Pancreas (tissue), 10 donors: ENCODE results near the gene NGDN. TPM values are rescaled to one million over a fixed set of nuclear protein-coding genes. Genes with fewer than 3 reads are reported as not detected.

Experiments
- ATAC-seq, 4 donors: fragments of 200-7000 bp; cut with Tn5 transposase; one replicate each; pipeline versions ENCODE4 v1.8.0 to v1.9.1; 2020; ENCODE audit warnings: mild to moderate bottlenecking in 4 of 4, moderate library complexity in 4 of 4
- DNase-seq, 6 donors: peaks; one replicate each; pipeline ENCODE4 v3.0.0-alpha.2; 2020
- FAIRE-seq: peaks from 2 replicates; lab custom pipeline; 2012; peaks lifted over from hg19 to GRCh38; lab: Jason Lieb, UNC
- H3K27ac ChIP-seq, 4 donors: fragments of 200-600 bp; sonication (generic); 1 replicate in 3 of 4; 2 replicates in 1 of 4; pipeline versions ENCODE4 v1.5.0 to v1.8.0; 2020
- H3K27me3 ChIP-seq, 4 donors: fragments of 200-600 bp; one replicate each; pipeline ENCODE4 v1.8.0; 2021
- H3K36me3 ChIP-seq, 3 donors: fragments of 200-600 bp; sonication (generic) in 1 of 3; one replicate each; pipeline versions ENCODE4 v1.5.0 to v1.8.0; 2020 to 2021
- H3K4me1 ChIP-seq, 3 donors: fragments of 200-600 bp; one replicate each; pipeline ENCODE4 v1.8.0; 2021
- H3K4me3 ChIP-seq, 4 donors: fragments of 200-600 bp; sonication (generic) in 2 of 4; one replicate each; pipeline versions ENCODE4 v1.5.0 to v1.8.0; 2020 to 2021
- H3K9me3 ChIP-seq, 4 donors: fragments of 200-600 bp; one replicate each; pipeline ENCODE4 v1.8.0; 2021
- WGBS, 2 donors: extraction: QIAGEN DNeasy Blood & Tissue Kit; methylation state at CpG; one replicate each; pipeline ENCODE4 v1.1.7; 2013; 5-methylcytosine and 5-hydroxymethylcytosine counted together
- intact Hi-C, 3 donors: fragments of 100-400 bp; cut with DNase I; formaldehyde crosslinking; loops; one replicate each; pipeline versions ENCODE4 v1.11.1 to v1.14.2; 2022
- polyA plus RNA-seq, 2 donors: library from polyadenylated mRNA; stranded (reverse); fragments of 200-250 nt; gene quantifications; one replicate each; pipeline ENCODE4 v1.2.3, GENCODE V29; 2013
- total RNA-seq, 6 donors: library from RNA; stranded (reverse); fragmentation: NEBNext Ultra II Directional in 4 of 6; extraction: Animal tissue kit (Norgen Biotek cat#: 25700) in 4 of 6; gene quantifications; one replicate each; pipeline versions ENCODE4 v1.2.1 to v1.2.4, GENCODE V29; 2021 to 2023
- TF ChIP-seq, protein P1 (sequence below), 4 donors: fragments of 200-600 bp; sonication (generic) in 3 of 4; IDR thresholded peaks; one replicate each; pipeline versions ENCODE4 v1.5.0 to v1.8.0; 2021; ENCODE audit warnings: antibody characterized with exemption in 4 of 4
- donor health status: healthy with polysubstance abuse.
- donor health status: DM: no; HTN: no; CAD: no; lungs with moderate emphysema.
- donor health status: DM: no; HTN: no; CAD: no.
- donor health status: control.
- donor health status: control.
- donor health status: Bipolar disorder and iron deficiency.
- donor health status: DM: yes; HTN: yes; CAD: no.
- donor health status: DM: no; HTN: no; CAD: no.
- donor health status: DM: no; HTN: no; CAD: no.
- donor health status: DM: yes; HTN: yes; CAD: no.

The NGDN gene
- total and polyA plus RNA-seq, 8 donors, result 9.8 to 33.7 (median 15.5) TPM

DNA sequence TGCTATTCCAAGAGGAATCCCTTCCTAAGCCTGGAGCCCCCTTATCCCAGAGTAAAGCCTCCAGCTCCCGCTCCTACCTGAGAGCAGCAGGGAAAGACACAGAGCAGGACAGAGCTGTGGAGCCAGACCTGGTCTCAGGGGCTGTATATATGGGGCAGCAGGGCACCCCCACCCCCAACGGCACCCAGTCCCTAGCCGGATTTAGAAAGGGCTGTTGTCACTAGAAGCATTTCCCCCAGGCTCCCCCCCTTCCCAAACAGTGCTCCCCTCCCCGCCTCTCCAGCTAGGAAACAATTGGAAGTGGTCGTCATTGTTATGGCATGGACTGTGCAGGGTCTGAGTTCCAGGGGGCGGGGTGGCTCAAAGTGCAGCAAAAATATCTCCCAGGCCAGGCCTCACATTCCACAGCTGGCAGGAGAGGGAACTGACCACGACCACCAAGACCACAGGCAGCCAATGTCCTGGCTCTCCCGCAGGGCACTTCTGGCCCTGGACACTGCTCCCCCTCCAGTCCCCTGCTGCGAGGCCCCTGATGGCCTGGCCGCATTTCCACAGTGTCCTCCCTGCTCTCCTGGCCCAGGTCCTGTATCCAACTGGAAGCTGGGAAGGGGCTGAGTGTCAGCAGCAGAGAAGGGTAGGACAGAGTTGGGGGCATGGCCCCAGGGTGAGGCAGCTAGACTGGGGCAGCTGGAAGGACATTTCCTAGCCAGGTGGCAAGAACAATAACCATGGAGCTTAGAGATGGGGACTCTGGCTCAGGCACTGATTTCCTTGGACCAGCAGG is 33.8 kb upstream of the NGDN start, which contains the start of gene MYH7:
TSS of gene MYH7 (minus strand) at position 118 of the 784 bp plus-strand sequence. CDS start 1,928 bp downstream, outside the sequence.
- FAIRE-seq (no peak), ATAC-seq (no peak), DNase-seq (peak in 2 of 6 donors; percentile 6 to 30)
- H3K4me1 ChIP-seq, result no peaks in the 10 kb centered on the region
- H3K27me3 ChIP-seq, result no peaks in the 10 kb centered on the region
- no peak within 1 kb of the TSS for H3K4me3 ChIP-seq
- TF ChIP-seq, protein P1, sequence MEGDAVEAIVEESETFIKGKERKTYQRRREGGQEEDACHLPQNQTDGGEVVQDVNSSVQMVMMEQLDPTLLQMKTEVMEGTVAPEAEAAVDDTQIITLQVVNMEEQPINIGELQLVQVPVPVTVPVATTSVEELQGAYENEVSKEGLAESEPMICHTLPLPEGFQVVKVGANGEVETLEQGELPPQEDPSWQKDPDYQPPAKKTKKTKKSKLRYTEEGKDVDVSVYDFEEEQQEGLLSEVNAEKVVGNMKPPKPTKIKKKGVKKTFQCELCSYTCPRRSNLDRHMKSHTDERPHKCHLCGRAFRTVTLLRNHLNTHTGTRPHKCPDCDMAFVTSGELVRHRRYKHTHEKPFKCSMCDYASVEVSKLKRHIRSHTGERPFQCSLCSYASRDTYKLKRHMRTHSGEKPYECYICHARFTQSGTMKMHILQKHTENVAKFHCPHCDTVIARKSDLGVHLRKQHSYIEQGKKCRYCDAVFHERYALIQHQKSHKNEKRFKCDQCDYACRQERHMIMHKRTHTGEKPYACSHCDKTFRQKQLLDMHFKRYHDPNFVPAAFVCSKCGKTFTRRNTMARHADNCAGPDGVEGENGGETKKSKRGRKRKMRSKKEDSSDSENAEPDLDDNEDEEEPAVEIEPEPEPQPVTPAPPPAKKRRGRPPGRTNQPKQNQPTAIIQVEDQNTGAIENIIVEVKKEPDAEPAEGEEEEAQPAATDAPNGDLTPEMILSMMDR (IDR thresholded peaks at IDR 0.05), result no peak
- no peaks in the 10 kb centered on the region for H3K36me3 ChIP-seq
- no peaks in the 10 kb centered on the region for H3K9me3 ChIP-seq
- intact Hi-C loops, result no loop called here
- WGBS, 2 donors, result 58 to 62% methylated on average over 10 of the region's 10 CpGs
- no peak within 1 kb of the TSS for H3K27ac ChIP-seq

GRCh38 chr14:23436327-23437132 is 33.0 kb upstream of the NGDN start:
- FAIRE-seq, result no peak
- no peaks in the 10 kb centered on the region for H3K27me3 ChIP-seq
- TF ChIP-seq, protein P1 (IDR thresholded peaks at IDR 0.05), result no peak
- H3K9me3 ChIP-seq, result no peaks in the 10 kb centered on the region
- intact Hi-C loops, result no loop called here
- WGBS, 2 donors, result 60 to 64% methylated on average over 15 of the region's 15 CpGs
- peak in 3 of 4 donors; percentile 45 to 86 (median 85) for ATAC-seq
- DNase-seq, result peak in 3 of 6 donors; percentile 11 to 39 (median 18)
- no peak overlapping the region for H3K4me3 ChIP-seq
- H3K36me3 ChIP-seq, result no peaks in the 10 kb centered on the region
- H3K4me1 ChIP-seq, result no peaks in the 10 kb centered on the region
- H3K27ac ChIP-seq, result no peak overlapping the region

DNA sequence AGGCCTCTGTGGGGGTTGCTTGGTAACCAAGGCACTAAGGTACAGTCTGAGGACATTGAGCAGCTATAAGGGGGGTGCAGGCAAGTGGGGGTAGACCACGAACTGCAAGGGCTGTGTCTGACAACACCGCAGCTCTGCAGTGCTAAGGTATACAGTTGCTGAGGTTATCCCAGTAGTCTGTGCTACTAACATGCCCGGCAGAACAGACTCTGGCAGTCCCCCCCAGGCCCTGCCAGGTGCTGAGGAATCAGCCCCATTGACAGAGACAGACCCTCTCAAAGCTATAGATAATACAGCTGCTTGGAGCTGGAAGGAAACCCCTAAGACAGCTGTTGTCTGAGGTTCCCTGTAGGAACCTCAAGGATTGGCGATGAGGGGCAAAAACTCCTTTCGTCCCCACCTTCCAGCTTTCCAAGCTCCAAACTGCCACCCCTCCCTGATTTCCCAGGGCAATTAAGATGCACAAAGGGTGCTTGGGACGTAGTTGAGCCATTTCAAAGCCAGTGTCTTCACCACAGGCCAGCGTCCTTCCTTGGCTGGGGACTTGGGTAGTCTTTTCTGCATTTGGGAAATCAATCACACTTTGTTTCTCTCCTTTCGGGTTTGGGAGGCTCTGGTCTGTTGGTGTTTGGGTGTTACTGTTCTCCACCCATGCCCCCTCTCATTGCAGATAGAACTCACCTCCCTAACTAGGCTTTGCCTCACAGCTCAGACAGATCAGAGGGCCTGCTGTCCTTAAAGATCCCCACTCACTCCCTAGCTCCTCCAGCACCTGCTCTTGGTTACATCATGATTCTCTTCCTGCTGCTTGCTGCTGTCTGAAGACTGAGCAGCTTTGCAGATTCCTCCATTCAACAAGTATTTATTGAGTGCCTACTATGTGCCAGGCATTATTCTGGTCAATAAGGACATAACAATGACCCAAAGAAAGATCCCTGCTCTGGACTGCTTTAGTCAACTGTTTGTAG is 32.1 kb upstream of the NGDN start:
- Histone ChIP-seq H3K9me3 (no peaks in the 10 kb centered on the region), H3K27me3 (no peaks in the 10 kb centered on the region), H3K4me1 (no peaks in the 10 kb centered on the region), H3K4me3 (no peak overlapping the region), H3K36me3 (no peaks in the 10 kb centered on the region), H3K27ac (no peak overlapping the region)
- peak in 2 of 4 donors; percentile 18 to 20 for ATAC-seq
- TF ChIP-seq, protein P1 (IDR thresholded peaks at IDR 0.05), result no peak
- FAIRE-seq, result no peak
- intact Hi-C loops, result no loop called here
- 70 to 74% methylated on average over 7 to 8 of the region's 8 CpGs for WGBS, 2 donors
- peak in 2 of 6 donors; percentile 3 to 26 for DNase-seq

- Histone ChIP-seq H3K27me3 (no peaks in the 10 kb centered on the region), H3K9me3 (no peaks in the 10 kb centered on the region), H3K4me1 (no peaks in the 10 kb centered on the region), H3K4me3 (no peak overlapping the region), H3K27ac (no peak overlapping the region), H3K36me3 (no peaks in the 10 kb centered on the region)
- 68 to 69% methylated on average over 15 of the region's 15 CpGs for WGBS, 2 donors
- TF ChIP-seq, protein P1 (IDR thresholded peaks at IDR 0.05), result no peak
- no peak for FAIRE-seq
- ATAC-seq, result no peak
- peak in 2 of 6 donors; percentile 2 to 30 for DNase-seq
- intact Hi-C loops, result no loop called here
Observed at GRCh38 chr14:23438101-23438971, 31.2 kb upstream of the NGDN start.
